Activated CD8-positive, alpha-beta memory T cell treated with anti-CD3 and anti-CD28 coated beads for 48 hours (primary cell): Measurements from ENCODE around the gene RPS6KA5.
"Not testable (repeated sequence)": the region's sequence is repeated elsewhere in the genome, so short reads cannot be mapped to it uniquely, and the experiment has no call there.

Experiments
- DNase-seq, 3 experiments: peaks; one replicate each; pipeline ENCODE4 v3.0.0-alpha.2; 2020; ENCODE audit warnings: low read depth in 2 of 3, low spot score in 2 of 3

The RPS6KA5 gene

GRCh38 chr14:91029456-91030217 lies 30.8 kb downstream of the RPS6KA5 start:
- DNase-seq, result no peak

- DNase-seq, result no peak
Observed at GRCh38 chr14:91027561-91027960, 32.9 kb downstream of the RPS6KA5 start.

GRCh38 chr14:91022622-91023028 lies 37.8 kb downstream of the RPS6KA5 start:
- DNase-seq, result not testable (repeated sequence)

GRCh38 chr14:91021991-91022621 lies 38.3 kb downstream of the RPS6KA5 start:
- DNase-seq, result no peak

- no peak for DNase-seq
Observed at GRCh38 chr14:91021115-91021514, 39.3 kb downstream of the RPS6KA5 start.

- no peak for DNase-seq
Observed at GRCh38 chr14:91019673-91020072, 40.8 kb downstream of the RPS6KA5 start.

GRCh38 chr14:91018481-91018880 lies 42.0 kb downstream of the RPS6KA5 start:
- no peak for DNase-seq

- no peak for DNase-seq
Observed at GRCh38 chr14:91016800-91017410, 43.5 kb downstream of the RPS6KA5 start.

- DNase-seq, result no peak
Observed at GRCh38 chr14:91015435-91015834, 45.0 kb downstream of the RPS6KA5 start.

GRCh38 chr14:91012045-91012444 lies 48.4 kb downstream of the RPS6KA5 start:
- DNase-seq, result no peak

GRCh38 chr14:91010153-91010533 lies 50.3 kb downstream of the RPS6KA5 start:
- DNase-seq, result no peak

- DNase-seq, result no peak
Observed at GRCh38 chr14:91009501-91010152, 50.8 kb downstream of the RPS6KA5 start.

GRCh38 chr14:91008759-91009409 lies 51.6 kb downstream of the RPS6KA5 start:
- no peak for DNase-seq

GRCh38 chr14:91005716-91006115 lies 54.7 kb downstream of the RPS6KA5 start:
- no peak for DNase-seq

- DNase-seq, result no peak
Observed at GRCh38 chr14:91004987-91005386, 55.5 kb downstream of the RPS6KA5 start.

GRCh38 chr14:90999299-90999698 lies 61.1 kb downstream of the RPS6KA5 start:
- no peak for DNase-seq

- DNase-seq, result no peak
Observed at GRCh38 chr14:90996967-90997366, 63.5 kb downstream of the RPS6KA5 start.

- DNase-seq, result no peak
Observed at GRCh38 chr14:90995785-90996184, 64.7 kb downstream of the RPS6KA5 start.

- DNase-seq, result no peak
Observed at GRCh38 chr14:90993792-90994191, 66.6 kb downstream of the RPS6KA5 start.

GRCh38 chr14:90991690-90992443 lies 68.6 kb downstream of the RPS6KA5 start:
- no peak for DNase-seq

GRCh38 chr14:90990141-90990540 lies 70.3 kb downstream of the RPS6KA5 start:
- DNase-seq, result no peak
